Stimulated activated memory B cell treated with anti-CD40 and anti-IgM and Interleukin-4, amounts not matched to agents 10 μg/mL and 1 μg/mL and 100 μg/mL, for 72 hours (primary cell): ENCODE data around the gene SLFN5.

Experiments
- ATAC-seq: fragments of 150-1000 bp; cut with Tn5 transposase; 2 replicates; pipeline ENCODE4 v1.10.0; 2021
- H3K27ac Mint-ChIP-seq: one replicate; pipeline ENCODE4 v1.8.0; 2022; ENCODE audit warnings: mild to moderate bottlenecking, mixed read lengths
- H3K27me3 Mint-ChIP-seq: one replicate; pipeline ENCODE4 v1.8.0; 2022; ENCODE audit warnings: mixed read lengths
- H3K36me3 Mint-ChIP-seq: one replicate; pipeline ENCODE4 v1.8.0; 2022; ENCODE audit warnings: mixed read lengths
- H3K4me1 Mint-ChIP-seq: one replicate; pipeline ENCODE4 v1.8.0; 2022; ENCODE audit warnings: mixed read lengths
- H3K4me3 Mint-ChIP-seq: one replicate; pipeline ENCODE4 v1.8.0; 2022; ENCODE audit warnings: mild to moderate bottlenecking, moderate library complexity, mixed read lengths
- H3K9me3 Mint-ChIP-seq: one replicate; pipeline ENCODE4 v1.8.0; 2022; ENCODE audit warnings: mixed read lengths

The SLFN5 gene

DNA sequence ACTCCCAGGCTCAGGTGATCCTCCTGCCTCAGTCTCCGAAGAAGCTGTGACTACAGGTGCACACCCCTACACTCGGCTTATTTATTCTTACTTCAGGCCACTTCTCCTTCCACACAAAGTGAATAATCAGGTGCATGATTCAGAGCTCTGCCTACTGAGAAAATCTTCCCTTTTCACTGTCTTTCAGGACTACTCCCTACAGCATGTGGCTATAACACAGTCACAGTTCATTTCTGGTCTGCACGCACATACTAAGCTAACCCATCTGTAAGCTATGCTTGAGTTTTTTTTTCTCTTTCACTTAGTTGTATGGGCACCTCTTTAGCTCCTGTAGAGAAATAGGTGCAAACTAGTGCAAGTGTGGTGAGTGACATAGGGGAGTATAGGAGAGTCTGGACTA lies 7.6 kb upstream of the SLFN5 start:
- Mint-ChIP-seq H3K4me3 (no peak overlapping the region), H3K27me3 (peaks cover 49% of the 10 kb centered on the region), H3K4me1 (peaks cover 10% of the 10 kb centered on the region), H3K36me3 (no peaks in the 10 kb centered on the region), H3K9me3 (no peaks in the 10 kb centered on the region), H3K27ac (no peak overlapping the region)
- no peak for ATAC-seq

DNA sequence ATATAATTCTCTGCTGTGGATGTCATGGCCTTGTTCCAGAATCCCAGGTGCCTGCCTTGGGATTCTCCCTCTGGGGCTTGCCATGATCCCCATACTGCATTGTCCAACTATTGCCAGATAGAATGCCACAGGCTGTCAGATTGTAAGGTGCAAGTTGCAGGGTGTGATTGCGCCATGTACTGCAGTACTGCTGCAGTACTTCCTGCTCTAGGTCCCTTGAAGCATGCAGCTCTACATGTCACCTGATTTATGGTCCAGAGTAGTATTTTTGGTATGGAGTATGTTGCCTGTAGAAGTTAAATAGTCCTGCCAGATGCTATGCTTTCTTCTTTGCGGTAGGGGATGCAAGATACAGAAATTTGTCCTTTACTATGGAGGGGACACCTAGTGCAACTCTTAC lies 7.0 kb upstream of the SLFN5 start:
- Mint-ChIP-seq H3K4me3 (no peak overlapping the region), H3K4me1 (peaks cover 10% of the 10 kb centered on the region), H3K9me3 (no peaks in the 10 kb centered on the region), H3K27me3 (peaks cover 49% of the 10 kb centered on the region), H3K36me3 (no peaks in the 10 kb centered on the region), H3K27ac (no peak overlapping the region)
- no peak for ATAC-seq

DNA sequence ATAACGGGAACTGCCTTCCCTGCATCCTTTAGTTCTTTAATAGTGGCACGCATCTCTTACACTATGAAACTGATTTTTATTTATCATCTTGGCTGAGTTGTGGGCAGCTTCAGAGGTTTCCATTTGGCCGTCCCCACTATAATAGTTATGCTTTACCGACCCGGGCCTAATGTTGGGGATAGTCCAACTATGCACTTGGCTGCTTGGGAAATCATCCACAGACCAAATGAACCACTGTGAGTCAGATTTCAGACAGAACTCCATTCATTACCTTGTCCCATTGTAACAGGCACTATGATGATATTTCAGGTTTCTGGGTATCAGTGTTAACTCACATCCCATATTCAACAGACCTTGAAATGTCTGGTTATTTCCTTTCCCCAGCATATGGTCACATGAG lies 6.1 kb upstream of the SLFN5 start:
- Mint-ChIP-seq H3K27me3 (peaks cover 44% of the 10 kb centered on the region), H3K27ac (no peak overlapping the region), H3K9me3 (no peaks in the 10 kb centered on the region), H3K4me1 (peaks cover 15% of the 10 kb centered on the region), H3K4me3 (no peak overlapping the region), H3K36me3 (no peaks in the 10 kb centered on the region)
- no peak for ATAC-seq

DNA sequence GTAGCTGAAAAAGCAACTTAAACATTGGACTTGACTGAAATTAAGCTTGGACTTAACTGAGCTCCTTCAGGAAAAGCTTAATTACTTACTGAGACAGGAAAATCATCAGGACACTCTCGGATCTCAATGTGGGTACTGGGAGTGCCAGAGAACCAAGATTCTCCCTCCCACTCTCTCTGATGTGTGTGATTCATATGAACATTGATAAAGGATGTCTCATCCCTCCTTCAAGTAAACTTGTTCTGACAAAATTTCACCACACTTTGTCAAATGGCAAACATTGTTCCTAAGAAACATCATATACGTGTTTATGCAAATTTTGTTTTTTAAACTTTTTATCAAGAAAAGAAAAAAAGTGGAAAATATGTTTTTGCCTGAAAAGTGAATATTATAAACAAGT lies 4.1 kb upstream of the SLFN5 start:
- Mint-ChIP-seq H3K4me3 (no peak overlapping the region), H3K27ac (no peak overlapping the region), H3K36me3 (no peaks in the 10 kb centered on the region), H3K27me3 (peaks cover 26% of the 10 kb centered on the region), H3K4me1 (peaks cover 23% of the 10 kb centered on the region), H3K9me3 (no peaks in the 10 kb centered on the region)
- ATAC-seq = no peak

DNA sequence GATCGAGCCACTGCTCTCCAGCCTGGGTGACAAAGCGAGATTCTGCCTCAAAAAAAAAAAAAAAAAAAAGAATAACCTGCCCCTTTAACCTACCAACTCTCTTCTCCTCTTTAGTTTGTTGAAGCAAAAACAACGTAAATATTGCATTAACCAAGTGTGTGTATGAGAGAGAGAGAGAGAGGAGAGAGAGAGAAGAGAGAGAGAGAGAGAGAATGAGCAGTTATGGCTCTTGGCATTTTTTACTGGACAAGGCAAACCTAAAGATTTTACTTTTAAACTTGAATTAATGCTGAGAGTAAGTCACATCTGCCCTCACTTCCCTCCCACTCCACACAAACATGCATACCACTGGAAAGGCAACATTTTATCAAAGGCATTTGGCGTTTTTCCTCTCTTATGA lies 3.0 kb upstream of the SLFN5 start:
- H3K9me3 Mint-ChIP-seq = no peaks in the 10 kb centered on the region
- no peak overlapping the region for H3K27ac Mint-ChIP-seq
- peaks cover 33% of the 10 kb centered on the region for H3K4me1 Mint-ChIP-seq
- no peak for ATAC-seq
- H3K27me3 Mint-ChIP-seq = peaks cover 20% of the 10 kb centered on the region
- no peak overlapping the region for H3K4me3 Mint-ChIP-seq
- H3K36me3 Mint-ChIP-seq = no peaks in the 10 kb centered on the region

DNA sequence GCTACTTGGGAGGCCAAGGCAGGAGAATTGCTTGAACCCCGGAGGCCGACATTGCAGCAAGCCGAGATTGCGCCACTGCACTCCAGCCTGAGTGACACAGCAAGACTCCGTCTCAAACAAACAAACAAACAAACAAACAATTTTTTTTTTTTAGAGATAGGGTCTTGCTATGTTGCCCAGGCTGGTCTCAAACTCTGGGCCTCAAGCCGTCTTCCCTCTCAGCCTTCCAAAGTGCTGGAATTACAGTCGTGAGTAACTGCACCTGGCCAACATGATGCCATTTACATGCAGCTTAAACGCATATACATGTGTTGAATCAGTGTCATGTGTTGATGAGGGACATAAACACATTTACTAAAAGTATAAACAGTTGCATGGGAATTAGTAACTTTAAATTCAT lies 2.0 kb upstream of the SLFN5 start:
- H3K4me1 Mint-ChIP-seq = peaks cover 38% of the 10 kb centered on the region
- H3K9me3 Mint-ChIP-seq = no peaks in the 10 kb centered on the region
- no peak overlapping the region for H3K4me3 Mint-ChIP-seq
- ATAC-seq = no peak
- H3K36me3 Mint-ChIP-seq = no peaks in the 10 kb centered on the region
- H3K27me3 Mint-ChIP-seq = peaks cover 14% of the 10 kb centered on the region
- H3K27ac Mint-ChIP-seq = no peak overlapping the region

DNA sequence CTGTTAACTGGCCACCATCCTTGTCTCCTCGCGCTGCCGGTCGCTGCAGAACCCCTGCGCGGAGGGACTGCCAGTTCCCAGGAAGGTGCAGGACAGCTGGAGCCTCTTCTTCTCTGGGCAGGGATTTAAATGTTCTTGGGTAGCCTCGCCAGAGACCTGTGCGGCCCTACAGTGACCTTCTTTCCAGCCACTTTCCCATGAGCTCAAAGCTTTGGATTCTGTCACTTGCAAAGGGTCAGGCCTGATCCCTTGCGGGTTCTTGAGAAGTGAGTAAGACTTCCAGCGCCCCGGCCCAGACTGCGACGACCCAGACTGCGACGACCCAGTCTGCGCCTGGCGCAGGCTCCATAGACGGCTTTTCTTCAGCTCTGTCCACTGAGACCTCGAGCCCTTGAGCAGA lies 1.4 kb upstream of the SLFN5 start:
- peak overlapping the region; percentile 87 for H3K27ac Mint-ChIP-seq
- ATAC-seq = no peak
- peaks cover 38% of the 10 kb centered on the region for H3K4me1 Mint-ChIP-seq
- no peaks in the 10 kb centered on the region for H3K36me3 Mint-ChIP-seq
- H3K9me3 Mint-ChIP-seq = no peaks in the 10 kb centered on the region
- peaks cover 14% of the 10 kb centered on the region for H3K27me3 Mint-ChIP-seq
- H3K4me3 Mint-ChIP-seq = peak overlapping the region; percentile 97

DNA sequence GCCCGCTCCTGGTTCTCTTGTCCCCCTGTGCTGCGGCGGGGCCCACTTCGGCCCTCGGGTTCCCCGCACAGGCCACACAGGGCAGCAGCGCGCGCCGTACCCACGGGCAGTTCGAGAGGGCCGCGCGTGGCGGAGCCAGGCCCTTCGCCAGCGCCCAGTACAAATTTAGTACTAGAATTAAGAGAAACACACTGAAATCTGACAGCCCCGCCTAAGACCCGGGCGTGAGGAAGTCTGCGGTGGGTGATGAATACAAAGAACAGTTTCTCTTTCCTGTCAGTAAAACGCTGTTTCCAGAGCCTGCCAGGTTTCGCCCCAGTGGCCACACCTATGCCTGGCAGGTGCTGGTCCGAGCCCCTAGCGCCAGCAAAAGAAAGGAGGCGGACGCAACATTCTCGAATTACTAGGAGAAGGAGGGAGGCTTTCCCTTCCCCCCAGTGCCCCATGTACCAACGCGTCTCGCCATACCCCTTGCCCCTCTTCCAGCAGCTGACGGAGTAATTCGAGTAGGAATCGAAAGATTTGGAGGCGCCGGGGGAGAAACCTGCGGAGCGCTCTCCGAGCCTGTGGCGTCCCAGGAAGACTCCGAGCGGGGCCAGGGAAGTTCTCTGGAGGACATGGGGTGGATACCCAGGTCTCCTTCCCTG lies 591 bp upstream of the SLFN5 start:
- Mint-ChIP-seq H3K36me3 (peaks cover under 1% of the 10 kb centered on the region), H3K9me3 (no peaks in the 10 kb centered on the region), H3K27ac (peak overlapping the region; percentile 87), H3K27me3 (peaks cover 11% of the 10 kb centered on the region), H3K4me3 (peak overlapping the region; percentile 97), H3K4me1 (peaks cover 35% of the 10 kb centered on the region)
- peak; percentile 71 for ATAC-seq

DNA sequence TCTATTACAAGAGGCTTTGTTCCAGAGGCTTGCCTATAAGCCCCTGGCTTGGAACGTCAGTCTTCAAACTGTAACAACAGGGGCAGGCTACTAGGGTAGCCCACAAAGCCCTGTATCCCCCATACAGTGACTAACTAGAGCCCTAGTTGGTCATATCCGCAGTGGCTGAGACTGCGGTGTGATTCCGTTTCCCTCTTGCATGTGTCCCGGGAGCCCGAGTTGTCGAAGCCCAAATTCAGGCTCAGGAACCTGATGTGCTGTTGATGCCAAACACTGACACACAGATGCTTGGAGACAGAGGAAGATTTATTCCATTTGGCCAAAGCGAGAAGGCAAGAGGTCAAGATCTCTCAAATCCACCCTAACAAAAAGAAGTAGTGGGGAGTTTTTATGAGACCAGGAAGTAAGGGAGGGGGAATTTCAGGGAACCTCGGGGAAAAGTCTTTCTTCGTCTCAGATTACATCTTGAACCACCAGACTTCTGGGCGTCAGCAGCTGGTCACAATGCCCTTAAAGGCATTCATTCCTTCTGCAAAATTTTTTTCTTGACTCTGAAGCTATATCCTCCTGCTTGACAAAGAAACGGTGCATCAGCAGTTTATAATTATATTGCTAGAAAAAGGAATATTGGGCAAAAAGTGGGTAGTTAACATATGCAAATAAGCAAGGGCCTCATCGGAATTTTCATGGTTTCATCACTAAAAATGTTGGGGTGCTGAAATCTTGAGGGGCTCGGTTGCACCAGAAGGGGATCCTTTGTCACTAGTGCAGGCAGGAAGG lies 879 bp downstream of the SLFN5 start:
- H3K27me3 Mint-ChIP-seq = no peaks in the 10 kb centered on the region
- peaks cover 14% of the 10 kb centered on the region for H3K36me3 Mint-ChIP-seq
- peak overlapping the region; percentile 97 for H3K4me3 Mint-ChIP-seq
- H3K9me3 Mint-ChIP-seq = no peaks in the 10 kb centered on the region
- ATAC-seq = peak; percentile 65
- H3K27ac Mint-ChIP-seq = peak overlapping the region; percentile 87
- H3K4me1 Mint-ChIP-seq = peaks cover 28% of the 10 kb centered on the region

DNA sequence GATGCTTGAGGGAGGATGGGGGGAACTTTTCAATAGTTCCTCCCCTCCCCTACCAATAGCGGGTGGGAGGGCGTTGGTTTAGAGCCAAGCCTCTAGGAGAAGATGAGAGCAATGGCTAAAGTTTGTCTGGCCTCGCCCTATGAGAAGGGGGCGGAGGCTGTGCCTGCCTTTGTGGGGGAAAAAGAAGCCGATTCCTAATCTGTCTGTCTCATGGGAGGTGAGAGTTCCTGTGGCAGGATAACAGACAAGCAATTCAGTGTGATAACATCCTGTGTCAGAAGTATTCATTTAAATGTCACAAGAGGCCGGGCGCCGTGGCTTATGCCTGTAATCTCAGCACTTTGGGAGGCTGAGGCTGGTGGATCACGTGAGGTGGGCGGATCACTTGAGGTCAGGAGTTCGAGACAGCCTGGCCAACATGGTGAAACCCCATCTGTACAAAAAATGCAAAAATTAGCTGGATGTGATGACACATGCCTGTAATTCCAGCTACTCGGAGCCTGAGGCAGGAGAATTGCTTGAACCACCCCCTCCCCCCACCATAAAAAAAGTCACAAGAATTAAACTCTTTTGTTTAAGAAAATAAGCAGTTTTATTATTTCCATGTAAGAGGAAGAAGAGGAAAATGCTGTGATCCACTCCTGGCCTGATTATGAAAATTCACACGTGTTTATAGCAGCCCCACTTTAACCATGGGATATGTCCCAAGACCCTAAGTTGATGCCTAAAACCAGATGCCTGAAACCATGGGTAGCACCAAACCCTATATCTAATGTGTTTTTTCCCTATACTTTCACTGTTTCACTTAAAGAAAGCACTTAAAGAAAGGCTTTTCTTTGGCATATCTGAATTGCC lies 1.7 kb downstream of the SLFN5 start:
- Mint-ChIP-seq H3K27me3 (no peaks in the 10 kb centered on the region), H3K4me1 (peaks cover 28% of the 10 kb centered on the region), H3K9me3 (no peaks in the 10 kb centered on the region), H3K36me3 (peaks cover 19% of the 10 kb centered on the region), H3K4me3 (peak overlapping the region; percentile 97), H3K27ac (peak overlapping the region; percentile 87)
- peak; percentile 82 for ATAC-seq

DNA sequence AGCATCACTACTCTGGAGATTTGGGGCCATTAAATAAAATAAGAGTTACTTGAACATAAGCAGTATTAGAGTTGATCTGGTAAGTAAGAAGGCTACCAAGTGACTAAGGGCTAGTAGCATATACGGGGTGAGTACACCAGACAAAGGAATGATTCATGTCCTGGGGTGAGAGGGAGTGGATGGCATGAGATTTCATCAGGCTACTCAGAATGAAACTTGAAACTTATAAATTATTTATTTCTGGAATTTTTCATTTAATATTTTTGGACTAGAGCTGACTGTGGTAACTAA lies 2.3 kb downstream of the SLFN5 start:
- Mint-ChIP-seq H3K36me3 (peaks cover 21% of the 10 kb centered on the region), H3K27me3 (no peaks in the 10 kb centered on the region), H3K9me3 (no peaks in the 10 kb centered on the region), H3K27ac (no peak overlapping the region), H3K4me3 (no peak overlapping the region), H3K4me1 (peaks cover 28% of the 10 kb centered on the region)
- no peak for ATAC-seq

DNA sequence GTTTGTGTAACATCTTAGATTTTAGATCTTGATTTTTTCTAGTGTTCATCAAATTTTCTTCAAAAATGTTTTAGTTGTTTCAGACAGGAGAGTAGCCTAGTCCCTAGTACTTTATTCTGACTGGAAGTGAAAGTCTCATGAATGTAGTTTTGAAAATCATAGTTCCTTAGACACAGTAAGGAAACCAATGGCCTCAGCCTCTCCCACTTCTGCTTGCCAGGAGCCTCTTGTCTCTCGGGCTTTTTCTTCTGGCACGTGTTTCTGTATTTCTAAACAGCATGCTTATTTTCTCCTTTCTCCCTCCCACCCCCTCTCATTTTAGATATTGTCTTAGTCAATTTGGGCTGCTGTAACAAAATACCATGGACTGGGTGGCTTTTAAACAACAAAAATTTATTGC lies 9.8 kb downstream of the SLFN5 start:
- Mint-ChIP-seq H3K36me3 (peaks cover 17% of the 10 kb centered on the region), H3K27ac (no peak overlapping the region), H3K4me1 (peaks cover 14% of the 10 kb centered on the region), H3K27me3 (no peaks in the 10 kb centered on the region), H3K4me3 (no peak overlapping the region), H3K9me3 (no peaks in the 10 kb centered on the region)
- peak; percentile 73 for ATAC-seq

DNA sequence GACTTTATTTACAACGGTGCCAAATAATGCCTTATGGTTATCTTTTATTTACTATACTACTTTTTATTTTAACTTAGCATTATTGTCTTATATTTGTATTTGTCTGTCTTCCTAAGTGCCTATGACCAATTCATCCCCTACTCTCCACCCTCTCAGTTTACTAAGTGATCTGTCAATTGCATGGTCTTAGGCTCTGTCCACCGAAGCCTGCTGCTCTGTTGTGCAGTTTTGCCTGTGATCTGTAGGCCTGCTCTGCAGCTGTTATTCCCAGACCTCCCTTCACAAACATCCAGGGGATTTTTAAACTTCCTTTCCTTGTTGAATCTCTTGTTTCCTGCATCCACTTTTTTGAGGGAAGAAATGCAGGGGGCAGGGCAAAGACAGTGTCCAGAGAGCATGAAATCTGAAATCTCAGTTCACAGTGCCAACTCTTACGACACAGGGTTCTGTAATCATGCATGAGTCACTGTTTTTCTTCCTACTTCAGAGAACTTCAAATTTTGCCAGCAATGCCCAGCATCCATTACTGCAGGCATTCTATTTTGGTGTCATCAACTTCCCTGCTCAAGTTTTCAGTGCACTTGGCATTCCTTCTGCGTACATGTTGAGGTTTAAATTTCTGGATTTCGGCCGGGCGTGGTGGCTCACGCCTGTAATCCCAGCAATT lies 11.4 kb downstream of the SLFN5 start:
- Mint-ChIP-seq H3K4me3 (no peak overlapping the region), H3K4me1 (peaks cover 14% of the 10 kb centered on the region), H3K36me3 (peaks cover 18% of the 10 kb centered on the region), H3K9me3 (no peaks in the 10 kb centered on the region), H3K27ac (no peak overlapping the region), H3K27me3 (no peaks in the 10 kb centered on the region)
- ATAC-seq = no peak

DNA sequence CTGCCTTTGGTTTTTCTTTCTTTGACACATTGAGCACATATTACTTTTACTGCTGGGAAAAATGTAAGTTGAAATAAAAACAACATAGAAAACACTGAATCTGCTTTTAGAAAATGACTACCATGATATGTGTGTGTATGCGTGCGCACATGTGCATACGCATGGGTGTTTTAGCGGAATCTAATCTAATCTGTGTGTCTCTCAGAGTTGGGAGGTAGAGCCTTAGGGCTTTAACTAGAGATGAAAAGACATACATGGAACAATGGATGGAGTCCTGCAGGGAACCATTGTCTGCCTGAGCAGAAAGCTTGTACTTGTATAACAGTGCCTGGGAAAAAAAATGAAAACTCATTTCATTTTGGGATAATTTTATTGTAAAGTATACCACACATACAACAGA lies 12.4 kb downstream of the SLFN5 start:
- Mint-ChIP-seq H3K27ac (no peak overlapping the region), H3K9me3 (no peaks in the 10 kb centered on the region), H3K27me3 (no peaks in the 10 kb centered on the region), H3K36me3 (peaks cover 16% of the 10 kb centered on the region), H3K4me3 (no peak overlapping the region), H3K4me1 (peaks cover 14% of the 10 kb centered on the region)
- ATAC-seq = no peak

DNA sequence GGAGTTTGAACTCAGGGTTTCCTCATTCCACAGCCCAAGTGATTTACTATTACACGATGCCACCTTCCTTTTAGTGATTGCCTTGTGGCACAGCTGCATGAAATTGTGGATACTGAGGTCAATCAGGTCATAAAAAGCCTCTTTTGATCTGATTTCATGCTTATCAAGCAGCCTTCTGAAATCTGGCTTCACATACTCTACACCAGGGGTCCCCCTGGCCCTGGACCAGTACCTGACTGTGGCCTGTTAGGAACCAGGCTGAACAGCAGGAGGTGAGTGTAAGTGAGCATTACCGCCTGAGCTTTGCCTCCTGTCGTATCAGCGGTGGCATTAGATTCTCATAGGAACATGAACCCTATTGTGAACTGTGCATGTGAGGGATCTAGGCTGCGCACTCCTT lies 13.8 kb downstream of the SLFN5 start:
- peaks cover 14% of the 10 kb centered on the region for H3K4me1 Mint-ChIP-seq

More for the DNA sequence above, 13.8 kb downstream of the SLFN5 start:
- ATAC-seq = no peak
- peaks cover 16% of the 10 kb centered on the region for H3K36me3 Mint-ChIP-seq
- no peak overlapping the region for H3K27ac Mint-ChIP-seq
- no peaks in the 10 kb centered on the region for H3K27me3 Mint-ChIP-seq
- H3K4me3 Mint-ChIP-seq = no peak overlapping the region
- no peaks in the 10 kb centered on the region for H3K9me3 Mint-ChIP-seq
